ENCODE measurements around the gene NDUFB2.
A peak's percentile ranks its signal among the peaks of the same experiment; 100 is the strongest.
"Not testable (repeated sequence)": the region's sequence is repeated elsewhere in the genome, so short reads cannot be mapped to it uniquely, and the experiment has no call there.

Gene NDUFB2

GRCh38 chr7:140673063-140673773 is 23.3 kb upstream of the NDUFB2 start:
- peak; percentile 64 to 70 for DNase-seq

- DNase-seq: no peak
Observed at GRCh38 chr7:140673774-140674155, 22.7 kb upstream of the NDUFB2 start.

- no peak for DNase-seq
Observed at GRCh38 chr7:140674356-140674800, 22.1 kb upstream of the NDUFB2 start.

- DNase-seq: no peak
Observed at GRCh38 chr7:140674899-140675701, 21.4 kb upstream of the NDUFB2 start.

- no peak for DNase-seq
Observed at GRCh38 chr7:140675726-140676125, 20.8 kb upstream of the NDUFB2 start.

GRCh38 chr7:140676306-140676705 is 20.2 kb upstream of the NDUFB2 start:
- no peak for DNase-seq

- DNase-seq: not testable (repeated sequence)
Observed at GRCh38 chr7:140676956-140677355, 19.6 kb upstream of the NDUFB2 start.

GRCh38 chr7:140677496-140677895 is 19.0 kb upstream of the NDUFB2 start:
- DNase-seq: no peak

- DNase-seq: no peak
Observed at GRCh38 chr7:140678081-140678815, 18.3 kb upstream of the NDUFB2 start.

GRCh38 chr7:140678816-140679130 is 17.7 kb upstream of the NDUFB2 start:
- no peak for DNase-seq

GRCh38 chr7:140679186-140679585 is 17.3 kb upstream of the NDUFB2 start:
- no peak for DNase-seq

- DNase-seq: no peak
Observed at GRCh38 chr7:140680886-140681285, 15.6 kb upstream of the NDUFB2 start.

- no peak for DNase-seq
Observed at GRCh38 chr7:140681766-140682165, 14.7 kb upstream of the NDUFB2 start.

GRCh38 chr7:140683657-140684056 is 12.9 kb upstream of the NDUFB2 start:
- DNase-seq: no peak

GRCh38 chr7:140684066-140684950 is 12.2 kb upstream of the NDUFB2 start:
- no peak for DNase-seq

- no peak for DNase-seq
Observed at GRCh38 chr7:140685407-140686087, 11.0 kb upstream of the NDUFB2 start.

GRCh38 chr7:140686921-140687320 is 9.6 kb upstream of the NDUFB2 start:
- no peak for DNase-seq

GRCh38 chr7:140688341-140688740 is 8.2 kb upstream of the NDUFB2 start:
- DNase-seq: no peak

- no peak for DNase-seq
Observed at GRCh38 chr7:140689199-140690152, 7.0 kb upstream of the NDUFB2 start.

GRCh38 chr7:140691376-140692045 is 5.0 kb upstream of the NDUFB2 start:
- no peak for DNase-seq
